ENCODE measurements around the gene LMAN1L. TPM values are rescaled to one million over a fixed set of nuclear protein-coding genes. Genes with fewer than 3 reads are reported as not detected.

The LMAN1L gene
- total RNA-seq, 1 donor from 2014 or later = not detected

GRCh38 chr15:74816624-74817369, 4.2 kb downstream of the LMAN1L start:
- DNase-seq (ENCODE audit: low read depth in 2 of 2) = no peak

GRCh38 chr15:74817370-74817737, 4.7 kb downstream of the LMAN1L start:
- peak in 1 of 2 donors; percentile 49 for DNase-seq (ENCODE audit: low read depth in 2 of 2)

- DNase-seq (ENCODE audit: low read depth in 2 of 2) = no peak
These were observed 7.4 kb downstream of the LMAN1L start for GRCh38 chr15:74820056-74820455.

GRCh38 chr15:74821091-74821789, 8.6 kb downstream of the LMAN1L start:
- no peak for DNase-seq (ENCODE audit: low read depth in 2 of 2)

- no peak for DNase-seq (ENCODE audit: low read depth in 2 of 2)
These were observed 9.1 kb downstream of the LMAN1L start for GRCh38 chr15:74821790-74822158.

GRCh38 chr15:74822233-74822632, 9.6 kb downstream of the LMAN1L start:
- no peak for DNase-seq (ENCODE audit: low read depth in 2 of 2)

- no peak for DNase-seq (ENCODE audit: low read depth in 2 of 2)
These were observed 10.7 kb downstream of the LMAN1L start for GRCh38 chr15:74823324-74823723.

- no peak for DNase-seq (ENCODE audit: low read depth in 2 of 2)
These were observed 12.3 kb downstream of the LMAN1L start for GRCh38 chr15:74824976-74825375.

GRCh38 chr15:74825866-74826265, 13.2 kb downstream of the LMAN1L start:
- no peak for DNase-seq (ENCODE audit: low read depth in 2 of 2)

GRCh38 chr15:74826364-74826819, 13.8 kb downstream of the LMAN1L start, which contains the start of gene CPLX3:
Gene CPLX3, plus strand, starts transcription at chr15:74826627. Its CDS starts 77 bp downstream, at chr15:74826704.
- peak in 1 of 2 donors; percentile 35 for DNase-seq (ENCODE audit: low read depth in 2 of 2)

GRCh38 chr15:74826921-74827320, 14.3 kb downstream of the LMAN1L start:
- DNase-seq (ENCODE audit: low read depth in 2 of 2) = no peak

- no peak for DNase-seq (ENCODE audit: low read depth in 2 of 2)
These were observed 15.0 kb downstream of the LMAN1L start for GRCh38 chr15:74827614-74828013.

GRCh38 chr15:74828835-74829234, 16.2 kb downstream of the LMAN1L start:
- no peak for DNase-seq (ENCODE audit: low read depth in 2 of 2)

- DNase-seq (ENCODE audit: low read depth in 2 of 2) = no peak
These were observed 16.9 kb downstream of the LMAN1L start for GRCh38 chr15:74829486-74829885.

GRCh38 chr15:74829991-74830390, 17.4 kb downstream of the LMAN1L start:
- DNase-seq (ENCODE audit: low read depth in 2 of 2) = no peak

GRCh38 chr15:74830868-74831267, 18.2 kb downstream of the LMAN1L start:
- DNase-seq (ENCODE audit: low read depth in 2 of 2) = no peak

GRCh38 chr15:74831813-74832495, 19.3 kb downstream of the LMAN1L start:
- no peak for DNase-seq (ENCODE audit: low read depth in 2 of 2)

GRCh38 chr15:74832826-74833225, 20.2 kb downstream of the LMAN1L start:
- no peak for DNase-seq (ENCODE audit: low read depth in 2 of 2)

GRCh38 chr15:74833376-74834107, 20.9 kb downstream of the LMAN1L start:
- no peak for DNase-seq (ENCODE audit: low read depth in 2 of 2)

- DNase-seq (ENCODE audit: low read depth in 2 of 2) = peak; percentile 17 to 54
These were observed 22.7 kb downstream of the LMAN1L start for GRCh38 chr15:74835312-74835823.

GRCh38 chr15:74836846-74837245, 24.2 kb downstream of the LMAN1L start:
- no peak for DNase-seq (ENCODE audit: low read depth in 2 of 2)
